Breast epithelium (tissue), 4 donors: ENCODE measurements around the gene ZFYVE16. TPM values are rescaled to one million over a fixed set of nuclear protein-coding genes. Genes with fewer than 3 reads are reported as not detected.
"Not testable (repeated sequence)": the region's sequence is repeated elsewhere in the genome, so short reads cannot be mapped to it uniquely, and the experiment has no call there.

Experiments used
- DNase-seq, 2 donors: peaks; one replicate each; pipeline ENCODE4 v3.0.0-alpha.2; 2019; ENCODE audit warnings: low spot score in 2 of 2
- H3K27ac ChIP-seq, 2 donors: fragments of 200-600 bp; sonication (generic) in 1 of 2; one replicate each; pipeline ENCODE4 v1.5.1; 2016 to 2019; ENCODE audit warnings: mild to moderate bottlenecking in 1 of 2
- H3K27me3 ChIP-seq, 2 donors: fragments of 200-600 bp; sonication (generic) in 1 of 2; one replicate each; pipeline versions ENCODE4 v1.5.1 to v1.6.0; 2017 to 2019; ENCODE audit warnings: control low read depth in 1 of 2, mild to moderate bottlenecking in 1 of 2
- H3K36me3 ChIP-seq: fragments of 200-600 bp; one replicate; pipeline ENCODE4 v1.5.1; 2019
- H3K4me1 ChIP-seq, 2 donors: fragments of 200-600 bp; sonication (generic); one replicate each; pipeline ENCODE4 v1.5.1; 2016 to 2019; ENCODE audit warnings: control low read depth in 1 of 2
- H3K4me3 ChIP-seq, 3 donors: fragments of 200-600 bp; sonication (generic); 1 replicate in 2 of 3; 2 replicates in 1 of 3; pipeline ENCODE4 v1.5.1; 2016 to 2019; ENCODE audit warnings: mild to moderate bottlenecking in 3 of 3, moderate library complexity in 2 of 3
- H3K9me3 ChIP-seq, 2 donors: fragments of 200-600 bp; sonication (generic) in 1 of 2; one replicate each; pipeline ENCODE4 v1.5.1; 2016 to 2019; ENCODE audit warnings: control low read depth in 1 of 2
- CTCF ChIP-seq, 3 donors: fragments of 450-650 bp; IDR thresholded peaks; one replicate each; pipeline ENCODE4 v1.5.1; 2016 to 2017; ENCODE audit warnings: antibody characterized with exemption in 3 of 3, mild to moderate bottlenecking in 3 of 3, moderate library complexity in 3 of 3
- POLR2A ChIP-seq: fragments of 450-650 bp; IDR thresholded peaks from one replicate; pipeline ENCODE4 v1.6.1; 2016; ENCODE audit warnings: antibody characterized with exemption, mild to moderate bottlenecking, moderate library complexity
- POLR2AphosphoS5 ChIP-seq, 3 donors: sonication (generic); formaldehyde crosslinking; IDR thresholded peaks; one replicate each; pipeline ENCODE4 v1.6.1; 2017; ENCODE audit warnings: antibody characterized with exemption in 3 of 3
- intact Hi-C: fragments of 100-400 bp; cut with DNase I; formaldehyde crosslinking; loops from one replicate; pipeline ENCODE4 v1.15.1; 2023; ENCODE audit warnings: low total_unique reads
- total RNA-seq, 3 donors: library from RNA; depleted of rRNA; stranded (reverse); fragments of >200 nt; gene quantifications; one replicate each; pipeline ENCODE4 v1.1.0, GENCODE V29; 2016

Gene ZFYVE16
- total RNA-seq, 3 donors from 2014 or later = 28.0 to 61.9 (median 50.5) TPM

GRCh38 chr5:80466669-80467485 is 59.0 kb downstream of the ZFYVE16 start:
- Histone ChIP-seq H3K27ac (peak overlapping the region; percentile 64 to 65), H3K36me3 (no peaks in the 10 kb centered on the region), H3K4me3 (no peak overlapping the region), H3K27me3 (no peaks in the 10 kb centered on the region), H3K4me1 (peaks cover 0 to 6% of the 10 kb centered on the region in 2 donors), H3K9me3 (peaks cover 20 to 32% of the 10 kb centered on the region in 2 donors)
- intact Hi-C loops = no loop called here
- DNase-seq = no peak
- TF ChIP-seq POLR2A = no peak
- no peak for TF ChIP-seq POLR2AphosphoS5 (IDR thresholded peaks at IDR 0.05)
- TF ChIP-seq CTCF (IDR thresholded peaks at IDR 0.05) = no peak

GRCh38 chr5:80468131-80468530 is 60.3 kb downstream of the ZFYVE16 start:
- Histone ChIP-seq H3K4me3 (no peak overlapping the region), H3K27me3 (no peaks in the 10 kb centered on the region), H3K9me3 (peaks cover 18 to 24% of the 10 kb centered on the region in 2 donors), H3K36me3 (no peaks in the 10 kb centered on the region), H3K27ac (no peak overlapping the region), H3K4me1 (peaks cover 0 to 6% of the 10 kb centered on the region in 2 donors)
- no peak for DNase-seq
- intact Hi-C loops = no loop called here
- TF ChIP-seq POLR2A = no peak
- TF ChIP-seq CTCF (IDR thresholded peaks at IDR 0.05) = no peak
- no peak for TF ChIP-seq POLR2AphosphoS5 (IDR thresholded peaks at IDR 0.05)

GRCh38 chr5:80470631-80471030 is 62.8 kb downstream of the ZFYVE16 start:
- H3K27ac ChIP-seq, H3K4me1 ChIP-seq, intact Hi-C loops, H3K4me3 ChIP-seq, H3K27me3 ChIP-seq, DNase-seq, H3K36me3 ChIP-seq, H3K9me3 ChIP-seq: not testable (repeated sequence)

GRCh38 chr5:80474929-80475328 is 67.1 kb downstream of the ZFYVE16 start:
- Histone ChIP-seq H3K4me3 (no peak overlapping the region), H3K27me3 (no peaks in the 10 kb centered on the region), H3K4me1 (no peaks in the 10 kb centered on the region), H3K9me3 (peaks cover 7 to 8% of the 10 kb centered on the region in 2 donors), H3K27ac (no peak overlapping the region), H3K36me3 (no peaks in the 10 kb centered on the region)
- TF ChIP-seq POLR2A (no peak), CTCF (IDR thresholded peaks at IDR 0.05) (no peak), POLR2AphosphoS5 (IDR thresholded peaks at IDR 0.05) (no peak)
- no peak for DNase-seq
- intact Hi-C loops = no loop called here

- intact Hi-C loops = no loop called here
These were observed 71.8 kb downstream of the ZFYVE16 start for GRCh38 chr5:80479713-80480112.

More at GRCh38 chr5:80479713-80480112, 71.8 kb downstream of the ZFYVE16 start:
- H3K27ac ChIP-seq = no peak overlapping the region
- H3K4me1 ChIP-seq = no peaks in the 10 kb centered on the region
- no peak overlapping the region for H3K4me3 ChIP-seq
- peaks cover 19 to 29% of the 10 kb centered on the region in 2 donors for H3K9me3 ChIP-seq
- no peak for DNase-seq
- H3K27me3 ChIP-seq = no peaks in the 10 kb centered on the region
- TF ChIP-seq POLR2AphosphoS5 (IDR thresholded peaks at IDR 0.05) (no peak), POLR2A (no peak), CTCF (IDR thresholded peaks at IDR 0.05) (no peak)
- H3K36me3 ChIP-seq = no peaks in the 10 kb centered on the region
